ENCODE measurements around the gene ADGRG4. TPM values are rescaled to one million over a fixed set of nuclear protein-coding genes. Genes with fewer than 3 reads are reported as not detected.

ADGRG4 gene, protein sequence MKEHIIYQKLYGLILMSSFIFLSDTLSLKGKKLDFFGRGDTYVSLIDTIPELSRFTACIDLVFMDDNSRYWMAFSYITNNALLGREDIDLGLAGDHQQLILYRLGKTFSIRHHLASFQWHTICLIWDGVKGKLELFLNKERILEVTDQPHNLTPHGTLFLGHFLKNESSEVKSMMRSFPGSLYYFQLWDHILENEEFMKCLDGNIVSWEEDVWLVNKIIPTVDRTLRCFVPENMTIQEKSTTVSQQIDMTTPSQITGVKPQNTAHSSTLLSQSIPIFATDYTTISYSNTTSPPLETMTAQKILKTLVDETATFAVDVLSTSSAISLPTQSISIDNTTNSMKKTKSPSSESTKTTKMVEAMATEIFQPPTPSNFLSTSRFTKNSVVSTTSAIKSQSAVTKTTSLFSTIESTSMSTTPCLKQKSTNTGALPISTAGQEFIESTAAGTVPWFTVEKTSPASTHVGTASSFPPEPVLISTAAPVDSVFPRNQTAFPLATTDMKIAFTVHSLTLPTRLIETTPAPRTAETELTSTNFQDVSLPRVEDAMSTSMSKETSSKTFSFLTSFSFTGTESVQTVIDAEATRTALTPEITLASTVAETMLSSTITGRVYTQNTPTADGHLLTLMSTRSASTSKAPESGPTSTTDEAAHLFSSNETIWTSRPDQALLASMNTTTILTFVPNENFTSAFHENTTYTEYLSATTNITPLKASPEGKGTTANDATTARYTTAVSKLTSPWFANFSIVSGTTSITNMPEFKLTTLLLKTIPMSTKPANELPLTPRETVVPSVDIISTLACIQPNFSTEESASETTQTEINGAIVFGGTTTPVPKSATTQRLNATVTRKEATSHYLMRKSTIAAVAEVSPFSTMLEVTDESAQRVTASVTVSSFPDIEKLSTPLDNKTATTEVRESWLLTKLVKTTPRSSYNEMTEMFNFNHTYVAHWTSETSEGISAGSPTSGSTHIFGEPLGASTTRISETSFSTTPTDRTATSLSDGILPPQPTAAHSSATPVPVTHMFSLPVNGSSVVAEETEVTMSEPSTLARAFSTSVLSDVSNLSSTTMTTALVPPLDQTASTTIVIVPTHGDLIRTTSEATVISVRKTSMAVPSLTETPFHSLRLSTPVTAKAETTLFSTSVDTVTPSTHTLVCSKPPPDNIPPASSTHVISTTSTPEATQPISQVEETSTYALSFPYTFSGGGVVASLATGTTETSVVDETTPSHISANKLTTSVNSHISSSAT (N-terminal part only)
- not detected in 2 replicates for total RNA-seq

GRCh38 chrX:136300721-136301120, at the start of gene ADGRG4:
Gene ADGRG4 (plus strand): TSS chrX:136300963. CDS start chrX:136308778, 7,815 bp downstream.

GRCh38 chrX:136251041-136251991, 49.4 kb upstream of the ADGRG4 start, which contains the start of gene MAP7D3:
Gene MAP7D3 (minus strand): TSS chrX:136251400. CDS start chrX:136251358, 42 bp downstream.

Other genes with a start within 250 kb of the ADGRG4 start
- 42.9 and 55.3 TPM in 2 replicates for gene FHL1, start 153.4 kb upstream of the ADGRG4 start, total RNA-seq
- 10.1 and 11.5 TPM in 2 replicates for gene MAP7D3, start 49.6 kb upstream of the ADGRG4 start, total RNA-seq
- gene BRS3, start 187.0 kb downstream of the ADGRG4 start, total RNA-seq = not detected in 2 replicates
- 29.2 and 31.6 TPM in 2 replicates for gene HTATSF1, start 196.6 kb downstream of the ADGRG4 start, total RNA-seq
- gene VGLL1, start 231.3 kb downstream of the ADGRG4 start, total RNA-seq = not detected in 2 replicates

Measured in mesangial cell (primary cell).